Occipital lobe (tissue), 3 donors: ENCODE data around the gene SLC6A20. TPM values are rescaled to one million over a fixed set of nuclear protein-coding genes. Genes with fewer than 3 reads are reported as not detected.

ENCODE experiments used
- DNase-seq: peaks from one replicate; lab custom pipeline; 2025; lab: John Stamatoyannopoulos, UW
- small RNA-seq: library from RNA; depleted of rRNA; stranded (forward); fragments of <200 nt; gene quantifications from one replicate; pipeline ENCODE3, GENCODE V24; 2014
- total RNA-seq: library from RNA; depleted of rRNA; stranded (reverse); fragments of >200 nt; gene quantifications from one replicate; pipeline ENCODE4 v1.2.3, GENCODE V29; 2014

The SLC6A20 gene
- total RNA-seq, 1 donor from 2014 or later, result 2.7 TPM

DNA sequence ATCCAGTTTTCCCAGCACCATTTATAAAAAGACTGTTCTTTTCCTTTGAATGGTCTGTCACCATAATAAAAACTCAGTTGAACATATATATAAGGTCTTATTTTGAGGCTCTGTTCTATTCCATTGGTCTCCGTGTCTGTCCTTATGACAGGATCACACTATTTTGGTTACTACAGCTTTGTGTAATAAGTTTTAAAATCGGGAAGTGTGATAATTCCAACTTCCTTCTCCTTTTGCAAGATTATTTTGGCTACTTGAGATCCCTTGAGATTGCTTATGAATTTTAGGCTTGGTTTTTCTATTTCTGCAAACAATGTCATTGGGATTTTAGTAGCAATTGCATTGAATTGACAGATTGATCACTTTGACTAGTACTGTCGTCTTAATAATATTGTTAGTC lies 71.4 kb downstream of the SLC6A20 start:
- DNase-seq, result no peak

DNA sequence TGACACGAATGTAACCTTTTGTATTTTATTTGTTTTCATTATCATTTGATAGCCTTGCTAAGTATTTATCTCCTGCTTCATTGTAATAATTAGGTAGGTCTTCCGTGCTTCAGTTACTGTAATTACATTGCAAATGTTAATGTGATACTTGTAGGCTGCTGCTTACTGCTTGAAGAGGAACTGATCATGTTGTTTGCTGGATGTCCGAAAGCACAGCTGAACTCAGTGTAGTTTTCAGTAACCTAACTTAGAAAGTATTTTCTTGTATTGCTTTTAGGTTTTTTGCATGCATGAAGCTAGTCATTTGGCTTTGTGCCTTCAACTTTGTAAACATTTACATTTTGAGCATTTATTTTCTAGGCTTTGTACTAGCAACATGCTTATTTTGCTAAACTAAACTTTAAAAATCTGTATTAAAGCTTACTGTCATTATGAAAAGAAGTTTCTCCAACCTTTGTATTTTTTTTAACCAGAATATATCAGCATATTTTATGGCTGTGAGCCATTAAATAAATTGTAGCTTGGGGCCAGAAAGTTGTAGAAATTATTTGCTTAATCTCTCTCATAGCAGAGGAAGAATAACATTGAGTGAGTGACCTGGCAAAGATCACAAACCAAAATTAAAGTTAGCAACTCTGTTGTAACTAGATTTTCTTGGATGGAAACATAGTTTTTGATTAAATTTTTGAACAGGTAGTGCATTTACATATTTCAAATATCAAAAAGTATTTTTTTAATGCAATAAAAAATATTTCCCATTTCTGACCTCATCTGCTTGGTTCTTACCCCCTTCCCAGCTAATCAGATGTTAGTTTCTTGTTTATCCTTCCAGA lies 76.5 kb downstream of the SLC6A20 start:
- DNase-seq, result no peak

DNA sequence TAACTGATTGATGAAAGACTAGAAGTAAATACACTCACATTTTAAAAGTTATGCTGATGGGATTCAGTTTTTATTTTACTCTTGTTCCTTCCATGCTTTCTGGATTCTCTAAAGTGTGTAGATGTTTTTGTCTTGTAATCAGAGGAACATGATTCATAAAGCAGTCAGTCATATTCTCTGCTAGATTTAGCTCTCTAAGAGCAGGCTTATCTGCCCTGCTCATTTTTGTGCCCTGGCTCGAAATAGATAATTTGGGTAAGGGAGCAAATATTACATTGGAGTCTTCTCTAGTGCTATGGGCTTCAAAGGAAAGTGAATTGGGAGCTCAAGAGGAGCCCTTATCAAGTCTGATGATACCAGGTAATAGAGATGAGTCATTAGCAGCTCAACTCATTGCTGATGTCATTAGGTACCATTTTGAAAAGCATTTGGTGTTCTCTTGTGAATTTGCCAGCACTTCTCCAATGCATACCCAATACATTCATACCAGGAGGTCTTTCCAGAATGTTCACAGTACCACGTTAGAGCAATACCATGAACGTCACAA lies 79.5 kb downstream of the SLC6A20 start:
- no peak for DNase-seq

DNA sequence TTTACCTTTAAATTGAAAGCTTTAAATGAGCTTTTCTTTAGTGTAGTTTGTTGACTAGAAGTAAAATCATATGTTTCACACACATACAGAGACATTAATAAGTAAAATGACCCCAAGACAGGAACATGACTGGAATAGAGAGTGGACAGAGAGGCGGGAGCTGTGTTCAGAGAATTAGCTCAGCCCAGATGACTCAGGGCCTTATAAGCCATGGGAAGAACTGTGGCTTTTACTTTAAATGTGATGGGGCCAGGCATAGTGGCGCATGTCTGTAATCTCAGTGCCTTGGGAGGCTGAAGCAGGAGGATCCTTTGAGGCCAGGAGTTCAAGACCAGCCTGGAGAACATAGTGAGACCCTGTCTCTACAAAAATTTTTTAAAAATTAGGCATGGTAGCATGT lies 80.4 kb downstream of the SLC6A20 start:
- DNase-seq, result no peak

DNA sequence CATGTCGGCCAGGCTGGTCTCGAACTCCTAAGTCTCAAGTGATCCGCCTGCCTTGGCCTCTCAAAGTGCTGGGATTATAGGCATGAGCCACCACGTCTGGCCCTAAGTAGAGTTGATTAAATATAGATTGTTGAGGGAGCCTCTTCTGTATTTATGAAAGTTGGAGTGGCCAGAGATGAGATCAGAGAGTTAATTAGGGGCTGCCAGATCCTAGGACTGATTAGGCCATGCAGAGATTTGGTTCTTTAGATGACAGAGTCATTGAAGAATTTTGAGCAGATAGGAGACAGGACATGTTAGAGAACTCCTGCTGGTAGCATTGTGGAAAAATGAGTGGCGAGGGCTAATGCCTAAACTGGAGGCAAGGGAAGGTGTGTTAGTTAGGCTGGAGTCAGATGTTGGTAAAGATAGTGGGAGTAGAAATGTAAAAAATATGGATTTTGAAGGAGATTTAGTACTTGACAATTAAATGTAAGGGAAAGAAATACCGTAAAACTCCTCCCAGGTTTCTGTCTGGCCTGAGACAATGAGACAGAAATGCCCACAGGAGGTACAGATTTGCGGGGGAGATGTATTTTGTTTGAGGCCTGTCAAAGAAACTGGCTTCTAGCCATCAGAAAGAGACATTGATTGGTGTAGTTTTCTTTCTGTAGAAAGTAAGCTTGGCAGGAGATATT lies 83.8 kb downstream of the SLC6A20 start:
- no peak for DNase-seq

DNA sequence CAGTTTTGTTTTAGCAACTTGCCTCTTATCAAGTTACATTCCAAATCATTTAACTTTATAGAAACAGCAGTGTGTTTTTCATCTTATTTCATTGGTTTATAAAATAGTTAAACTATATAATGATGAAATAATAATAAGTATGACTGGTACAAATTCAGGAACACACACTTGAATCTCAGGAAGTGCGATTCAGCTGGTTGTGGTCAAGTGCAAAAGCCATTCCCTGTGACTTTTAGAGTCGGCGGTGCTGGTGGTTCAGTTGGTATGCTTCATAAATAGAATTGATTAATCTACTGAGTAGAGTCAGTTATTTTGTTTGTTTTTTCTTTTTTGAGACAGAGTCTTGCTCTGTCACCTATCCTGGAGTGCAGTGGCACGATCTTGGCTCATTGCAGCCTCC lies 84.4 kb downstream of the SLC6A20 start:
- DNase-seq, result no peak

DNA sequence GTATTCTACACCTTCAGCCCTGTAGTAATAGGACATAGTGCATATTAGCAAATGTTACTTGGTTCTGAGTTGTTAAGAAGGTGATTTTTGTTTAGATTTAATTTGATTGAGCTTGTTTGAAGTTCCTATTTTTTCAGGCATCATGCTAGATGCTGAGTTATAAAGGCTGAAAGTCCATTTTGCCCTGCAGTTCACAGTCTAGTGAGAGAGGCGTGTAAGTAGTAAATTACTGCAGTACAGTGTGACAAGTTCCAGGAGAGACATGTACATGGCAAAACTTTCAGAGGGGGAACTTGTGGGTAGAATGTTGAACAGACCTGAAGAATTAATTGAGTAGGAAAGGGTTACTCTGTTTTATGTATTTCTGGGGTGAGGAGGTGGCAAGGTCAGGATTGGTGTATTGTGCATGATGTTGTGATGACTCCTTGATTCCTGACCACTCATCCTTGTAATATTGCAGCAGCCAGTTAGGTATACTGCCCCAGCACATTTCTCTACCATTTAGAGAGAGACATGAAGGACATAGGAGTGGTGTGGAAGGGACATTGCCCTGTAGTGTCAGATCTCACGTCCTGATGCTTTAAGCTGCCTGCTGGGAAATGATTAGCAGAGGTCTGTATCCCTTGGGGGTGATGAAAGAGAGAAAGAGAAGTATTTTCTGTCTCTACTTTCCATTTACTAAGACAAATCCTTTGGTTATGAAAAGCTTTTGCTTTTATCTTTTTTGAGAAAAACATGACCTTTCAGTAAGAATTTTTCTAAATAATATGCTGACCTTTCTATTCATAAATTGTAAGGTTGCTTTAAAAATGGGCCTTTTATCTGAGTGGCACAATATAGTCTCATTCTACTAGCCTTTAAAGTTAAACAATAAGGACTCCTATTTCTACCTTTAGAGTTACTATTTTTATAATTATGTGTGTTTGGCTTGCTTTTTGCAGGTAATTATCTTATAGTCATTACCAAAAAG lies 90.2 kb downstream of the SLC6A20 start:
- DNase-seq, result no peak

Small RNAs within 50 kb of the gene (small RNA-seq; reads per million reads assigned to genes)
- gene RN7SL145P, result not detected

Other genes with a start within 250 kb of the SLC6A20 start
- 6.7 TPM for gene LIMD1, start 201.8 kb downstream of the SLC6A20 start, total RNA-seq
- gene SACM1L, start 107.1 kb downstream of the SLC6A20 start, total RNA-seq, result 50.7 TPM
- gene LZTFL1, start 45.6 kb upstream of the SLC6A20 start, total RNA-seq, result 26.5 TPM
- gene CCR9, start 90.0 kb upstream of the SLC6A20 start, total RNA-seq, result 0.16 TPM
- gene CXCR6, start 146.9 kb upstream of the SLC6A20 start, total RNA-seq, result not detected
- gene FYCO1, start 199.3 kb upstream of the SLC6A20 start, total RNA-seq, result 2.5 TPM
- not detected for gene XCR1, start 230.9 kb upstream of the SLC6A20 start, total RNA-seq